BJ (cell line): ENCODE data around the gene COL4A1. TPM values are rescaled to one million over a fixed set of nuclear protein-coding genes. Genes with fewer than 3 reads are reported as not detected.

Source experiments
- CTCF ChIA-PET: fragments of 350-600 bp; formaldehyde crosslinking; extraction: SDS; loops from one replicate; lab custom pipeline; 2021; ENCODE audit warnings: antibody characterized with exemption, inconsistent platforms; lab: Yijun Ruan, JAX
- POLR2A ChIA-PET: fragments of 300-600 bp; sonication (Branson Sonifier 250); formaldehyde crosslinking; extraction: SDS; loops from one replicate; lab custom pipeline; 2021; ENCODE audit warnings: antibody characterized with exemption; lab: Charles Lee
- DNase-seq: peaks from one replicate; pipeline ENCODE4 v3.0.0-alpha.2; 2011; ENCODE audit warnings: low read depth
- H3K27me3 ChIP-seq: 2 replicates; pipeline ENCODE4 v1.6.0; 2011; ENCODE audit warnings: low read length; ENCODE audit not compliant: control insufficient read depth, insufficient read depth
- H3K36me3 ChIP-seq: 2 replicates; pipeline ENCODE4 v1.5.1; 2011; ENCODE audit warnings: low read length; ENCODE audit not compliant: control insufficient read depth, insufficient read depth
- H3K4me3 ChIP-seq: 2 replicates; pipeline ENCODE4 v1.5.1; 2011; ENCODE audit warnings: low read depth, mild to moderate bottlenecking, control low read depth, low read length
- CTCF ChIP-seq: IDR thresholded peaks from 2 replicates; pipeline ENCODE4 v1.5.1; 2011; ENCODE audit warnings: low read depth, mild to moderate bottlenecking, control low read depth, inconsistent platforms, low read length, moderate library complexity; ENCODE audit not compliant: insufficient read depth
- polyA plus RNA-seq: library from polyadenylated mRNA; depleted of rRNA; stranded (reverse); fragments of >200 nt; gene quantifications from 2 replicates; pipeline ENCODE4 v1.2.3, GENCODE V29; 2011

The COL4A1 gene
- polyA plus RNA-seq, 1 experiment, result 375 TPM

DNA sequence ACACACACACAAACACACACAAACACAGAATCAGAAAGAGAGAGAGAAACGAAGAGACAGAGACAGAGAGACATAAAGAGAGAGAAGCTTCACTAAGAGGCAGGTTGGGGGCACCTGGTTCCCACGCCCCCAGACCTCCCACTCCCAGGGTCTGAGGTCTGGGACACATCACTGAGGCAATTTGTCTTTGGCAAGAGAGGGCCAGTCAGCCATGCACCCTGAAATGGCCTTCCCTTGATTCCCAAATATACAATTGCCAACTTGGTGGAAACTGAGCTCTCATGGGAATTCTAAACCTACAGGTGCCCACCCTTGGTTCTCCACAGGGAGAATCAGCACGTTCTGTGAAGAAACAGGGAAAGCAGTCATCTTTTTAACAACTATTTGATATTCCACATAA, 79.5 kb downstream of the COL4A1 start:
- ChIA-PET CTCF (interaction anchor here (1.0 to 1.2 kb wide), 2 partner anchors 184 to 217 kb away, joined by 3 read pairs; no protein-coding TSS in a partner anchor), POLR2A (no interaction called here)
- no peaks in the 10 kb centered on the region for H3K27me3 ChIP-seq
- no peaks in the 10 kb centered on the region for H3K36me3 ChIP-seq
- no peak for TF ChIP-seq CTCF
- no peak for DNase-seq
- H3K4me3 ChIP-seq, result no peak overlapping the region

DNA sequence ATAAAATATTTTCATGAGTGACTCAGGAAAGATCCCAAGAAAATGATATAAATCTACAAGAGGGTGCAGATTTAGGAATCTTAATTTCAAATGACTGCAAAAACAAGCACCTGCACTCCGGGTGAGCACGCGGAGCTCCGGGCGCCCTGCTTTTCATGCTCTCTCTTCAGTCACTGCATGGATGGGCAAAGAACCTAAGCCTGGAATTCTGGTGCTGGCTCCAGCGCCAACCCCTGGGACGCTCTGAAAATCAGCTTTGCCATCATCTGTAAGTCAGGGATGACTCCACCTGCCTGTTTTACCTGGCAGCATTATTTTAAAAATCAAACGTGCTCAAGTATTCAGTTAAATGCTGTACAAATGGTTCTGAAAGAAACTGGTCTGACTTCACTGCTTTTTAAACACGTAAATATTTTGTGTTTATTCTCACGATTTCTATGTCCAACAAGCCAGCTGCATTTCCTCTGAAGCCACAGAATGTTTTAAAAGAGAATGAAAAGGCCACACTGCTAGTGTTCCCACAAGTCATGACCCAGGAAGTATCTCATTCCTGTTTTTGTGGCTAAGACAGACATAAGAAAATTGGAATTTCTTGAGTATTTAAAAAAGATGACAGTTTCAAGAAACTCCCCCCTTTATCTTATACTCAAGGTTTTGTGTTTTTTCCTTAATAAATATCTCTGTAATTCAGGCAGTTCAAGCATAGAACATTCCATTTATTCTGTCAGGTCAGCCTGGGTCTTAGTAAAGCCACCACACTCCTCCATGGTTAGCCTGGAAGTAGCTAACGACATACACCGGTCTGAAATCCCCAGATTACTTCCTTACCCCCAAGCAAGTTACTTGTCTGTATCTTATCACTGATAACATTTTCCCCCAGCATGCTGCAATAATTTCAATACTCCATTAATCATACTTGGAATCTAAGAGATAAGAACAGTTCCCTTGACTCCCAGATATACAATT, 81.1 kb downstream of the COL4A1 start:
- no peak for DNase-seq
- CTCF ChIA-PET, result interaction anchor here (0.7 to 1.2 kb wide), 3 partner anchors 12 to 207 kb away, joined by 3 read pairs; no protein-coding TSS in a partner anchor
- POLR2A ChIA-PET, result no interaction called here

GRCh38 chr13:110225003-110225402, 82.0 kb downstream of the COL4A1 start:
- no peak for DNase-seq
- Histone ChIP-seq H3K4me3 (no peak overlapping the region), H3K27me3 (no peaks in the 10 kb centered on the region), H3K36me3 (no peaks in the 10 kb centered on the region)
- POLR2A ChIA-PET, result no interaction called here
- no peak for TF ChIP-seq CTCF
- CTCF ChIA-PET, result no interaction called here

More for the DNA sequence above, 81.1 kb downstream of the COL4A1 start:
- Histone ChIP-seq H3K36me3 (no peaks in the 10 kb centered on the region), H3K27me3 (no peaks in the 10 kb centered on the region), H3K4me3 (no peak overlapping the region)
- TF ChIP-seq CTCF, result no peak

GRCh38 chr13:110224519-110224918, 82.4 kb downstream of the COL4A1 start:
- no peak for TF ChIP-seq CTCF
- H3K27me3 ChIP-seq, result no peaks in the 10 kb centered on the region
- POLR2A ChIA-PET, result no interaction called here
- DNase-seq, result no peak
- no peaks in the 10 kb centered on the region for H3K36me3 ChIP-seq
- CTCF ChIA-PET, result interaction anchor here (0.8 to 3.4 kb wide), 5 partner anchors 50 to 220 kb away, joined by 3 to 26 read pairs (median 3); partner anchors contain the start of genes COL4A1 and COL4A2
- no peak overlapping the region for H3K4me3 ChIP-seq

DNA sequence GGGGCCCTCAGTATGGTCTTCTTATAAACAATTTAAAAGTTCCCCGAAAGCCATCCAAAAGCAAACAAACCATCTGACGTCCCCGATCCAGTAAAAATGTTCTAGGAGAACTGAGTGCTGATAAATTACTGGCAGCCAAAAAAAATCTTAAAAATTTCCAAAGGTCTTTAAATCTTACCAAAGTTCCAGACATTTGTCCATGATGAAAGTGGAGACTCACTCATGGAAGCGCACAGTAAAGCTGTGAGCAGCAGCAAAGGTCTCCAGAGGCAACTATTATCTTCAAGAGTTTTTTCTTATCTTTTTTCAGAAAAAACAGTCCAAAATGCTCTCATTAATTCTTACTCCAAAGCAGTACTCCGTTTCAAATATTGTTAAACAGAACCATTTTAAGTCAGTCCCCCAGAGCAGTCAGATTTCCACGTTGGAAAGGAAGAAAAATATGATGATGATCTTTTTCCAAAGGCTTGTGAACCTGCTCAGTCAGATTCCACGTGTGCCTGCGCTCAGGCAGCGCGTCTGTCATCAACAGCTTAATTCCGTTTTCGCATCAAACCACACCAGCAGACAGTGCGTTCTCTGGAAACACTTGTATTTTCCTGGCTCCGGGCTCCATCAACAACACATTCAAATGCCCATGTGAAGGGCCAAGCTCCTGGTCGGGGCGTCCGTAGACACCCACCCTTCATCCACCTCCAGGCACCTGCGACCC, 85.4 kb downstream of the COL4A1 start:
- ChIA-PET CTCF (interaction anchor here (0.6 to 3.4 kb wide), 28 partner anchors 8 to 423 kb away, joined by 3 to 26 read pairs (median 4); partner anchors contain the start of genes COL4A1 and COL4A2), POLR2A (no interaction called here)
- H3K36me3 ChIP-seq, result peaks cover 1% of the 10 kb centered on the region; the same call in 1 of the 2 replicates
- no peak overlapping the region for H3K4me3 ChIP-seq
- TF ChIP-seq CTCF, result no peak
- H3K27me3 ChIP-seq, result no peaks in the 10 kb centered on the region
- DNase-seq, result no peak
